AG09319 (cell line): ENCODE data around the gene CCDC68.

ENCODE experiments used
- DNase-seq: peaks from one replicate; pipeline ENCODE4 v3.0.0-alpha.2; 2010; ENCODE audit warnings: low read depth; ENCODE audit errors: extremely low read depth
- TF ChIP-seq, protein P1 (sequence below): IDR thresholded peaks from 2 replicates; pipeline ENCODE4 v1.5.1; 2011; ENCODE audit warnings: low read depth, mild to moderate bottlenecking, inconsistent platforms, low read length, moderate library complexity

CCDC68 gene

DNA sequence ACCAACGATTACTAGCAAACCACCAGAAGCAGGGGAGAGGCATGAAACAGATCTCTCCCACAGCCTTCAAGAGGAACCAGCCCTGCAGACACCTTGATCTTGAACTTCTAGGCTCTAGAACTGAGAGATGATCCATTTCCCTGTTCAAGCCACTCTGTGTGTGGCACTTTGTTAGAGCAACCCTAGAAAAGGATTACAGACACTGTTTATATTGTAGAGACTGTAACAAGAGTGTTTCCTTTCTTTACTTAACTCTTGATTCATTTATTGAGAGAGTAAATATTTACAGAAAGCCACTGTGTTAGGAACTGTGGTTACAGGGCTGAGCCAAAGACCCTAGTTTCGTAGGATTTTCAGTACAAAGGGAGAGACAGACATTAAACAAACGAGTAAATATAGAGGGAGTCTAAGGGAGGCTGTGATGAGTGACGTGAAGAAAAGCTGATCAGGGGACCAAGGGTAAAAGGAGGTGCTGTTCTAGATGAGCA lies 10.9 kb downstream of the CCDC68 start:
- TF ChIP-seq, protein P1, sequence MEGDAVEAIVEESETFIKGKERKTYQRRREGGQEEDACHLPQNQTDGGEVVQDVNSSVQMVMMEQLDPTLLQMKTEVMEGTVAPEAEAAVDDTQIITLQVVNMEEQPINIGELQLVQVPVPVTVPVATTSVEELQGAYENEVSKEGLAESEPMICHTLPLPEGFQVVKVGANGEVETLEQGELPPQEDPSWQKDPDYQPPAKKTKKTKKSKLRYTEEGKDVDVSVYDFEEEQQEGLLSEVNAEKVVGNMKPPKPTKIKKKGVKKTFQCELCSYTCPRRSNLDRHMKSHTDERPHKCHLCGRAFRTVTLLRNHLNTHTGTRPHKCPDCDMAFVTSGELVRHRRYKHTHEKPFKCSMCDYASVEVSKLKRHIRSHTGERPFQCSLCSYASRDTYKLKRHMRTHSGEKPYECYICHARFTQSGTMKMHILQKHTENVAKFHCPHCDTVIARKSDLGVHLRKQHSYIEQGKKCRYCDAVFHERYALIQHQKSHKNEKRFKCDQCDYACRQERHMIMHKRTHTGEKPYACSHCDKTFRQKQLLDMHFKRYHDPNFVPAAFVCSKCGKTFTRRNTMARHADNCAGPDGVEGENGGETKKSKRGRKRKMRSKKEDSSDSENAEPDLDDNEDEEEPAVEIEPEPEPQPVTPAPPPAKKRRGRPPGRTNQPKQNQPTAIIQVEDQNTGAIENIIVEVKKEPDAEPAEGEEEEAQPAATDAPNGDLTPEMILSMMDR = no peak
- DNase-seq = no peak

DNA sequence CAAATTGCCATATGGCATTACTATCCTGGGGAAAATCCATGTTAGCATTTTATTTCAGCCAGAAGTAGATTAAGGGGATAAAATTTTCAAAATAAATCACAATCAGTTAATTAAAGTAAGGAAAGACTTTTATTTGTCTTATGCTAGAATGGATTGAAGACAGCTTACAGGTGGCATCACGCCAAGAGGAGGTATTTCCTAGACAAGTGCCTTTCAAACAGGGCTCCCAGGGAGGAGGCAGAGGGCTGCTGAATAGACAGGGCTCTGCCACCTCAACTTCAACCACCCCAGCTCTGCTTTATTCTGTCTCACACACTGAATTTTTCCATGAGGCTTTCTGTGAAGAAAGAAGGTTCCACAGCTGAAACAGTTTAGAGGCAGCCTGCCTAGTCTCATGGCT lies 12.2 kb downstream of the CCDC68 start:
- no peak for DNase-seq
- TF ChIP-seq, protein P1 = no peak

- DNase-seq = no peak
- TF ChIP-seq, protein P1 = no peak
These were observed 13.1 kb downstream of the CCDC68 start for GRCh38 chr18:54946149-54946581.

DNA sequence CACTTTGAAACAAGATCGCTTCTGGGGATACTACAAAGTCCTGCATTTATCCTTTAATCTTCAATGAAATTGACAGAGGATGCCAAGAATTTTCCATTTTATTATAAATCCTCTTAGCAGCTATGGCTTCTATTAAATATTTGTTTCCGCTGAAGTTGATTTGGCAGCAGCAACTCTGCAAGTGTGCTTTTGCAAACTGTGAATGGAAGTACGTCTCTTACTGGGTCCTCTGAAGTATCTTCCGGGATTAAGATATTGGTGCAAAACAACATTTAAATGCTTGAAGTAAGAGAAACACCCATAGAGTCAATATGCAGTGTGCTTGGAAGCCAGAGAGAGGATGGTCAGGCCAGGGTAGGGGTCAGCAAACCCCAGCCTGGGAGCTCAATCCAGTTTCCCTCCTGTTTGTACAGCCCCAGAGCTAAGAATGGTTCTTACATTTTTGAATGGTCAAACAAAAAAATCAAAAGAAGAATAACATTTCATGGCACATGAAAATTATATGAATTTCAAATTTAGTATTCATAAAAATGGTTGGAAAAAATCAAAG lies 13.6 kb downstream of the CCDC68 start:
- TF ChIP-seq, protein P1 = no peak
- no peak for DNase-seq

DNA sequence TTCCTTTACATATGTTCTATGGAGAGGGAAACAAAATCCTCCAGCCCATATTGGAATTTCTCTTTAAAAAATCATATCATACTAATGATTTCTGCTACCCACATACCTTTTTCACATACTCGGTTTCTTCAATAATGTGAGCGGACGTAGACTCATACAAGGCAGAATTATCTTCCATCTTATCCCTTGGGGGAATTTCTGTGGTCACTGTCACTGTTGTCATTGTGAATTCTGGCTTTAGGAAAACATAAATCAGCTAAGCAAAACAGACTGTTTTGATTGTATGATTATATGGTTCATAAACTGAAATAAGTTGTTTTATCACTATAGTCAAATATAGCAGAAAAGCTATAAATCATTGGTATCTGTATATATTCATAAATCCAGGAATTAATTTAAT lies 16.7 kb downstream of the CCDC68 start:
- DNase-seq = no peak
- TF ChIP-seq, protein P1 = no peak

DNA sequence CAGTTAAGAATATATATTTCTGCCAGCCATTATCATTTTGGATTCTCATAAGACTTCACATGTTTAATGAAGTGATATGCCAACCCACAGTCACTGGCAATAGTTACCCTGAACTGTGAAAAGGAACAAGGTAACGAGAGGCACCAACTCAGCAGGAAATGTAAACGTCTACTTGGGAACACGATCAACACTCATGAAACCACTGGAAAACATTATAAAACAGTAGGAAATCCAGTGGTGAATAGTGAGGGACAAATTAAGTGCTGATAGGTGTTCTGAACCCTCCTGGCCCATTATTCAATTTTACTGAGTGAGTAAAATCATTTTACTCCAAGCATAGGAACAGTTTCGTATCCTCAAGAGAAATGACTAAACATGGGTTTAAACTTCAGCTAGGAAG lies 17.1 kb downstream of the CCDC68 start:
- DNase-seq = no peak
- TF ChIP-seq, protein P1 = no peak

DNA sequence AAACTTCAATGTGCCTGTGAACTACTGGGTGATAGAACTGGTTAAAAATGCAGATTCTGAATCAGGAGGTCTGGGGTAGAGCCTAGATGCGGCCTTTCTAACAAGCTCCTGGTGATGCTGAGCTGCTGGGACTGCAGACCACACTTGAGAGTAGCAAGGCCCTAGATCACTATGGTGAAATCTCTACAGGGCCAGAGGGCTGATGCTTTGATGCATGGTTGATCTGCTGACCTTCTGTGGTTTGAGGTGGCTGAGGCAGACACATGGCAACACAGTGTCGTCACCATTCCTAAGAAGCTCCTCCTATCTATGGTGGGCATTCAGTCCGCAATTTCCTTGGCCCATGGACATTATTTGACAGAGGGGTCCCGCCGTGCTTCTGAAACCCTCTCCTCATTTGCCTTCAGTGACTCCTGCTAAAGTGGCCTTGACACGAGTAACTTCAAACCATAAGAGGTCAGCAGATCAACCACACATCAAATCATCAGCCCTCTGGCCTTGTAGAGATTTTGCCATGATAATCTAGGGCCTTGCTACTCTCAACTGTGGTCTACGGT lies 19.8 kb downstream of the CCDC68 start:
- DNase-seq = no peak

More for the DNA sequence above, 19.8 kb downstream of the CCDC68 start:
- TF ChIP-seq, protein P1 = no peak
